Mononuclear cell (primary cell): ENCODE measurements around the gene TERT. TPM values are rescaled to one million over a fixed set of nuclear protein-coding genes. Genes with fewer than 3 reads are reported as not detected.
"Not testable (repeated sequence)": the region's sequence is repeated elsewhere in the genome, so short reads cannot be mapped to it uniquely, and the experiment has no call there.

Experiments used
- H3K27me3 ChIP-seq: 2 replicates; pipeline ENCODE4 v1.6.0; 2011; ENCODE audit warnings: low read length, control low read depth; ENCODE audit not compliant: insufficient read depth
- H3K4me1 ChIP-seq: 2 replicates; pipeline ENCODE4 v1.5.1; 2011; ENCODE audit warnings: mild to moderate bottlenecking, low read length, control low read depth; ENCODE audit not compliant: insufficient read depth
- H3K4me3 ChIP-seq: 2 replicates; pipeline ENCODE4 v1.5.1; 2011; ENCODE audit warnings: mild to moderate bottlenecking, low read length, moderate library complexity
- H3K9me3 ChIP-seq: 2 replicates; pipeline ENCODE4 v1.5.1; 2011; ENCODE audit warnings: low read depth, mild to moderate bottlenecking, control low read depth, low read length
- total RNA-seq: library from RNA; depleted of rRNA; stranded (reverse); fragments of >200 nt; gene quantifications from one replicate; pipeline ENCODE4 v1.2.3, GENCODE V29; 2012

The TERT gene
- total RNA-seq, result under 0.01 TPM

DNA sequence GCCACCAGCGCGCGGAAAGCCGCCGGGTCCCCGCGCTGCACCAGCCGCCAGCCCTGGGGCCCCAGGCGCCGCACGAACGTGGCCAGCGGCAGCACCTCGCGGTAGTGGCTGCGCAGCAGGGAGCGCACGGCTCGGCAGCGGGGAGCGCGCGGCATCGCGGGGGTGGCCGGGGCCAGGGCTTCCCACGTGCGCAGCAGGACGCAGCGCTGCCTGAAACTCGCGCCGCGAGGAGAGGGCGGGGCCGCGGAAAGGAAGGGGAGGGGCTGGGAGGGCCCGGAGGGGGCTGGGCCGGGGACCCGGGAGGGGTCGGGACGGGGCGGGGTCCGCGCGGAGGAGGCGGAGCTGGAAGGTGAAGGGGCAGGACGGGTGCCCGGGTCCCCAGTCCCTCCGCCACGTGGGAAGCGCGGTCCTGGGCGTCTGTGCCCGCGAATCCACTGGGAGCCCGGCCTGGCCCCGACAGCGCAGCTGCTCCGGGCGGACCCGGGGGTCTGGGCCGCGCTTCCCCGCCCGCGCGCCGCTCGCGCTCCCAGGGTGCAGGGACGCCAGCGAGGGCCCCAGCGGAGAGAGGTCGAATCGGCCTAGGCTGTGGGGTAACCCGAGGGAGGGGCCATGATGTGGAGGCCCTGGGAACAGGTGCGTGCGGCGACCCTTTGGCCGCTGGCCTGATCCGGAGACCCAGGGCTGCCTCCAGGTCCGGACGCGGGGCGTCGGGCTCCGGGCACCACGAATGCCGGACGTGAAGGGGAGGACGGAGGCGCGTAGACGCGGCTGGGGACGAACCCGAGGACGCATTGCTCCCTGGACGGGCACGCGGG, at the start of gene TERT:
TSS of gene TERT (minus strand) at position 234 of the 815 bp plus-strand sequence. CDS start at position 155, 79 bp downstream.
- H3K4me1 ChIP-seq, result peaks cover 8% of the 10 kb centered on the region
- H3K4me3 ChIP-seq, result no peak within 1 kb of the TSS
- H3K9me3 ChIP-seq, result no peaks in the 10 kb centered on the region
- no peaks in the 10 kb centered on the region for H3K27me3 ChIP-seq

- Histone ChIP-seq H3K27me3 (no peaks in the 10 kb centered on the region), H3K4me1 (peaks cover 23% of the 10 kb centered on the region), H3K9me3 (no peaks in the 10 kb centered on the region), H3K4me3 (peak overlapping the region; percentile 78)
Observed at GRCh38 chr5:1343931-1344901, 49.3 kb upstream of the TERT start.

GRCh38 chr5:1343315-1343751, 48.5 kb upstream of the TERT start:
- no peaks in the 10 kb centered on the region for H3K9me3 ChIP-seq
- H3K4me1 ChIP-seq, result peaks cover 23% of the 10 kb centered on the region
- no peak overlapping the region for H3K4me3 ChIP-seq
- no peaks in the 10 kb centered on the region for H3K27me3 ChIP-seq

DNA sequence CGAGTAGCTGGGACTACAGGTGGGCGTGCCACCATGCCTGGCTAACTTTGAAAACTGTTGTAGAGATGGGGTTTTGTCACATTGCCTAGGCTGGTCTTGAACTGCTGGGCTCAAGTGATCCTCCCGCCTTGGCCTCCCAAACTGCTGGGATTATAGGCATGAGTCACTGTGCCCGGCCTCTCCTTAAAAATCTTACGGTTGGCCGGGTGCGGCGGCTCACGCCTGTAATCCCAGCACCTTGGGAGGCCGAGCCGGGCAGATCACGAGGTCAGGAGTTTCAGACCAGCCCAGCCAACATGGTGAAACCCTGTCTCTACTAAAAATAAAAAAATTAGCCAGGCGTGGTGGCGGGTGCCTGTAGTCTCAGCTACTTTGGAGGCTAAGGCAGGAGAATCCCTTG, 47.8 kb upstream of the TERT start:
- H3K27me3 ChIP-seq, H3K4me3 ChIP-seq, H3K9me3 ChIP-seq: not testable (repeated sequence)
- peaks cover 23% of the 10 kb centered on the region for H3K4me1 ChIP-seq

DNA sequence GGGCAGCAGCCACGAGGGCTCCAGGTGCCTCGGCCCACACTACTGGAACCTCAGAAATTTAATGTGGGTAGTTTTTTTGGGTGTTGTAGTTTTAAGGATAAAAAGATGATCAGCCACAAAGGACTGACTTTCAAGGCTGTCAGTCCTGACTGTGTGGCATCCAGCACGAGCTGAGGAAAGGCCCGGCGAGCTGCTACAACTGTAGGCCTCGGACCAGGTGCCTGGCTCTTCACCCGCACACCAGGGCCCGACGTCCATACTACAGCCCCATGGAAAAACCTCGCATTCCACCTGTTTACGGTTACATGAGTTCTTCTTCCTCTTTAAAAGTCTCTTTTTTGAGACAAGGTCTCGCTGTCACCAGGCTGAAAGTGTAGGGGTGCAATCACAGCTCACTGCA, 47.4 kb upstream of the TERT start:
- H3K4me3 ChIP-seq, result no peak overlapping the region
- H3K9me3 ChIP-seq, result no peaks in the 10 kb centered on the region
- no peaks in the 10 kb centered on the region for H3K27me3 ChIP-seq
- peaks cover 23% of the 10 kb centered on the region for H3K4me1 ChIP-seq

- peaks cover 23% of the 10 kb centered on the region for H3K4me1 ChIP-seq
- H3K4me3 ChIP-seq, result no peak overlapping the region
- no peaks in the 10 kb centered on the region for H3K9me3 ChIP-seq
- H3K27me3 ChIP-seq, result no peaks in the 10 kb centered on the region
Observed at GRCh38 chr5:1341863-1342262, 47.0 kb upstream of the TERT start.

DNA sequence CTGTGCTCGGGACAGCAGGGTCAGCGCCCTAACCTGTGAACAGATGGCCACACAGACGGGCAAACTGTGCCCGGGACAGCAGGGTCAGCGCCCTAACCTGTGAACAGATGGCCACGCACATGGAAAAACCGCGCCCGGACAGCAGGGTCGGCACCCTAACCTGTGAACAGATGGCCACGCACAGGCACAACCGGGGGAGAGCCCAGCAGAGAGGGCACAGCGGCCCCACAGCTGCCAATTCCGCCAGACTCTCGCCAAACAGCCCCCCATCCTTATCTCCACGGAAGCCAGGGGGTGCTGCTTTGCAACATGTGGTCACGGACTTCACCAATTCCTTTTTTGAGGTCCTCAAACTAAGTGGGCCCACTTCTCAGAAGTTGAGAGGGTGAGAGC, 44.9 kb upstream of the TERT start:
- H3K4me1 ChIP-seq, result peaks cover 14% of the 10 kb centered on the region
- H3K9me3 ChIP-seq, H3K27me3 ChIP-seq, H3K4me3 ChIP-seq: not testable (repeated sequence)

DNA sequence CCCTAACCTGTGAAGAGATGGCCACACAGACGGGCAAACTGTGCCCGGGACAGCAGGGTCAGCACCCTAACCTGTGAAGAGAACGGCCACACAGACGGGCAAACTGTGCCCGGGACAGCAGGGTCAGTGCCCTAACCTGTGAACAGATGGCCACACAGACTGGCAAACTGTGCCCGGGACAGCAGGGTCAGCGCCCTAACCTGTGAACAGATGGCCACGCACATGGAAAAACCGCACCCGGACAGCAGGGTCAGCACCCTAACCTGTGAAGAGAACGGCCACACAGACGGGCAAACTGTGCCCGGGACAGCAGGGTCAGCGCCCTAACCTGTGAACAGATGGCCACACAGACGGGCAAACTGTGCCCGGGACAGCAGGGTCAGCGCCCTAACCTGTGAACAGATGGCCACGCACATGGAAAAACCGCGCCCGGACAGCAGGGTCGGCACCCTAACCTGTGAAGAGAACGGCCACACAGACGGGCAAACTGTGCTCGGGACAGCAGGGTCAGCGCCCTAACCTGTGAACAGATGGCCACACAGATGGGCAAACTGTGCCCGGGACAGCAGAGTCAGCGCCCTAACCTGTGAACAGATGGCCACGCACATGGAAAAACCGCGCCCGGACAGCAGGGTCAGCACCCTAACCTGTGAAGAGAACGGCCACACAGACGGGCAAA, 44.4 kb upstream of the TERT start:
- peaks cover 13% of the 10 kb centered on the region for H3K4me1 ChIP-seq
- not testable (repeated sequence) for H3K27me3 ChIP-seq, H3K4me3 ChIP-seq, H3K9me3 ChIP-seq

DNA sequence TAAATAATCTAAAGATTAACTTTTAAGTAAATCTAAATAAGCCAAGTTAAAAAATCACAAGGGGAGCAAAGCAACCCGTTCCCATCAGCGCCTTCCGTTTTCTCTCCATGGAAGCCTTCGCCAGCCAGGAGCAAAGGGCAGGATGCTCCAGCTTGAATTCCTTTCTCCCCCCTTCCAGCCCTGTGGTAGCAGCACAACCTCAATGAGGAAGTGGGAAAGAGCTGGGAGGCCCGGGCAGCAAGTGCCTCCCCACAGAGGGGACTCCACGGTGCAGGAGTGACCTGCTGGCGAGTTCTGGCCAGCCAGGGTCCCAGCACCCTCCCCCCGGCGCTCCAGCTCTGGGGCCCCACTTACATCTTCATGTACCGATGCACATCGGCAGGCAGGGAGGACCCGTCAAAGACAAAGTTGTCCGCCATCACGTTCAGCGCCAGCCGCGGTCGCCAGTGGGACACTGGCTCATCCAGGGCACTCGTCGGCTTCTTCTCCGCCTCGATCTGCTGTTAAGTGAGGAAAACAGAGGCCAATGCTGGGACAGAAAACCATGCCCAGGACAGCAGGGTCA, 43.7 kb upstream of the TERT start:
- Histone ChIP-seq H3K9me3 (no peaks in the 10 kb centered on the region), H3K27me3 (no peaks in the 10 kb centered on the region), H3K4me1 (peaks cover 6% of the 10 kb centered on the region), H3K4me3 (no peak overlapping the region)

DNA sequence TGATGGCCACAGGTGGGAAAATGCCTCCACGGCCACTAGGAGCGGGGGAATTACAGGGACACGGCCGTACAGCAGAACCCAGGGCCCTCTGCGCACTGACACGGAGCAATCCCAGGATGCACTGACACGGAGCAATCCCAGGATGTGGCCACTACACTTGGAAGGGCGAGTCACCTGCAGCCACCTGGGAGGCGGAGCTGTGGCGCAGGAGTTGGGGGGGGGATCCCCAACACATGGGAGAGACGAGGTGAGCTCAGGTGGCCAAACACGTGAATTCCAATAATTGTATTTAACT, 43.3 kb upstream of the TERT start:
- H3K9me3 ChIP-seq, result no peaks in the 10 kb centered on the region
- no peaks in the 10 kb centered on the region for H3K27me3 ChIP-seq
- H3K4me3 ChIP-seq, result no peak overlapping the region
- H3K4me1 ChIP-seq, result peaks cover 1% of the 10 kb centered on the region

DNA sequence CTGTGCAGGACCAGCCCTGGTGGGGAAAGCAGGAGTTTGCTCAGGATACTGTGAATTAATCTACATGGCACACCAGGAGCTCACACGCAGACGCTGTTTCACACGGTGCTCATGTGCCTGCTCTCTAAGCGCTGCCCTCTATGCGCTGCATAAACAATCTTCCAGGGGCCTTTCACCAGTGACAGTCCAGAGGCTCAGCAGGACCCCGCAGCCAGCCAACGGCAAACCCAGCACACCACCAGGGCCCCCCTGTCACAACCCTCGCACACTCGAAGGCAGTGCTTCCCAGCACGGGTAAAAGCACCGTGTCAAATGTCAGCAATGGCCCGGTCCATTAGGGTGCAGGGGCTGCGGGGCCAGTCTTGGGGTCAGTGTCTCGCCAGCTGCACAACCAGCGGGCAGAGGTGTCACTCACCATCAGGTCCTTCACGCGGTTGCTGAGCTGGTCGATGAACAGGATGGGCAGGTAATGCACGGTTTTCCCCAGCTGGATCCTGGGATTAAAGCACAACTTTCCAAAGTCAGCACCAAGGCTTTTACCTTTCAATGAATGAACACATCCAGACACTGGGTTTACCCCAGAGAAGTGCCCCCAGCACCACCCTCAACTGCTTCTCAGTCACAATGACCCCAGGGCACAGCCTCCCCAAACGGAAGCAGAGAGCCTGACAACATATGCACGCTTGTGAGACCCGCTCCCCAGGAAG, 42.8 kb upstream of the TERT start:
- no peaks in the 10 kb centered on the region for H3K9me3 ChIP-seq
- no peaks in the 10 kb centered on the region for H3K4me1 ChIP-seq
- H3K4me3 ChIP-seq, result no peak overlapping the region
- no peaks in the 10 kb centered on the region for H3K27me3 ChIP-seq

GRCh38 chr5:1336749-1337488, 42.1 kb upstream of the TERT start:
- Histone ChIP-seq H3K27me3 (no peaks in the 10 kb centered on the region), H3K9me3 (no peaks in the 10 kb centered on the region), H3K4me1 (no peaks in the 10 kb centered on the region), H3K4me3 (no peak overlapping the region)

- Histone ChIP-seq H3K4me3 (no peak overlapping the region), H3K9me3 (no peaks in the 10 kb centered on the region), H3K4me1 (no peaks in the 10 kb centered on the region), H3K27me3 (no peaks in the 10 kb centered on the region)
Observed at GRCh38 chr5:1336106-1336561, 41.3 kb upstream of the TERT start.
